ENCODE measurements around the gene FNIP2.

FNIP2 gene

DNA sequence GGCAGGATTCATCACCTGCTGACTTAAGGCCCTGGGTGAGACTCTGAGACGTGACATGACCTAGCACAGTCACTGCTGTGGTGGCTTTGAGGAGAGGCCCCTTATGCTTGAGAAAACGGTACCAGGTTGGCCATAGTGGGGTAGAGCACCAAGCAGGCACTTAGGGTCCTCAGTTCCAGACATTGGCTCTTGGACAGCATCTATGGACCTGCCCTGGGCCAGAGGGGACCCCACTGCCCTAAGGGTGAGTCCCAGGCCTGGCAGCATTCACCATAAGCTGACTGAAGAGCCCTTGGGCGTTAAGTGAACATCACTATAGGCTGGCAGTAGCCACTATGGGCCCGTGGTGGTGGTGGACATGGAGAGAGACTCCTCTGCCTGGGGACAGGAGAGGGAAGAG lies 78.7 kb downstream of the FNIP2 start:
- Histone ChIP-seq H4K20me1 (ENCODE audit: insufficient read depth, low read length, poor library complexity, severe bottlenecking) (no peaks in the 10 kb centered on the region), H3K9me3 (ENCODE audit: insufficient read depth, low read depth, low read length) (no peaks in the 10 kb centered on the region), H2AFZ (ENCODE audit: low read length) (no peak overlapping the region), H3K9me2 (replicated peaks; ENCODE audit: low read depth, low read length) (no peaks in the 10 kb centered on the region), H3K27me3 (ENCODE audit: insufficient read depth, low read length, poor library complexity, severe bottlenecking) (no peaks in the 10 kb centered on the region), H3K4me2 (ENCODE audit: low read depth, low read length, poor library complexity, severe bottlenecking) (no peak overlapping the region), H3K36me3 (ENCODE audit: insufficient read depth, low read length) (peaks cover 35% of the 10 kb centered on the region; the same call in 1 of the 2 replicates), H3K9ac (ENCODE audit: low read depth, low read length, poor library complexity, severe bottlenecking) (no peak overlapping the region), H3F3A (ENCODE audit: low read depth) (no peaks in the 10 kb centered on the region), H3K4me3 (ENCODE audit: low read length, poor library complexity, severe bottlenecking) (no peak overlapping the region), H3K79me2 (ENCODE audit: insufficient read depth, low read length) (no peaks in the 10 kb centered on the region), H3K4me1 (ENCODE audit: insufficient read depth, low read length, poor library complexity, severe bottlenecking) (peaks cover 11% of the 10 kb centered on the region)
- TF ChIP-seq CTCF (conservative IDR thresholded peaks at IDR 0.05; ENCODE audit: low read length) (no peak), EZH2phosphoT487 (IDR thresholded peaks at IDR 0.05; ENCODE audit: borderline replicate concordance) (no peak)

- H3K9ac ChIP-seq (ENCODE audit: low read depth, low read length, poor library complexity, severe bottlenecking) = no peak overlapping the region
- no peaks in the 10 kb centered on the region for H3K27me3 ChIP-seq (ENCODE audit: insufficient read depth, low read length, poor library complexity, severe bottlenecking)
- no peaks in the 10 kb centered on the region for H3F3A ChIP-seq (ENCODE audit: low read depth)
- H3K9me2 ChIP-seq (replicated peaks; ENCODE audit: low read depth, low read length) = no peaks in the 10 kb centered on the region
- no peak overlapping the region for H3K4me3 ChIP-seq (ENCODE audit: low read length, poor library complexity, severe bottlenecking)
- H4K20me1 ChIP-seq (ENCODE audit: insufficient read depth, low read length, poor library complexity, severe bottlenecking) = no peaks in the 10 kb centered on the region
- no peaks in the 10 kb centered on the region for H3K9me3 ChIP-seq (ENCODE audit: insufficient read depth, low read depth, low read length)
- no peaks in the 10 kb centered on the region for H3K79me2 ChIP-seq (ENCODE audit: insufficient read depth, low read length)
- TF ChIP-seq EZH2phosphoT487 (IDR thresholded peaks at IDR 0.05; ENCODE audit: borderline replicate concordance) (no peak), CTCF (conservative IDR thresholded peaks at IDR 0.05; ENCODE audit: low read length) (no peak)
- peaks cover 11% of the 10 kb centered on the region for H3K4me1 ChIP-seq (ENCODE audit: insufficient read depth, low read length, poor library complexity, severe bottlenecking)
- no peak overlapping the region for H2AFZ ChIP-seq (ENCODE audit: low read length)
- no peak overlapping the region for H3K4me2 ChIP-seq (ENCODE audit: low read depth, low read length, poor library complexity, severe bottlenecking)
- peaks cover 21% of the 10 kb centered on the region; the same call in 1 of the 2 replicates for H3K36me3 ChIP-seq (ENCODE audit: insufficient read depth, low read length)
These were observed 80.9 kb downstream of the FNIP2 start for GRCh38 chr4:158849681-158850080.

GRCh38 chr4:158850371-158850770 lies 81.5 kb downstream of the FNIP2 start:
- H3K9ac ChIP-seq (ENCODE audit: low read depth, low read length, poor library complexity, severe bottlenecking) = peak overlapping the region; percentile 15
- H3K9me3 ChIP-seq (ENCODE audit: insufficient read depth, low read depth, low read length) = no peaks in the 10 kb centered on the region
- H3K4me2 ChIP-seq (ENCODE audit: low read depth, low read length, poor library complexity, severe bottlenecking) = no peak overlapping the region
- H3K27me3 ChIP-seq (ENCODE audit: insufficient read depth, low read length, poor library complexity, severe bottlenecking) = no peaks in the 10 kb centered on the region
- peaks cover 11% of the 10 kb centered on the region for H3K4me1 ChIP-seq (ENCODE audit: insufficient read depth, low read length, poor library complexity, severe bottlenecking)
- no peaks in the 10 kb centered on the region for H3K79me2 ChIP-seq (ENCODE audit: insufficient read depth, low read length)
- peaks cover 21% of the 10 kb centered on the region; the same call in 1 of the 2 replicates for H3K36me3 ChIP-seq (ENCODE audit: insufficient read depth, low read length)
- H3K4me3 ChIP-seq (ENCODE audit: low read length, poor library complexity, severe bottlenecking) = no peak overlapping the region
- no peaks in the 10 kb centered on the region for H3K9me2 ChIP-seq (replicated peaks; ENCODE audit: low read depth, low read length)
- no peak overlapping the region for H2AFZ ChIP-seq (ENCODE audit: low read length)
- H4K20me1 ChIP-seq (ENCODE audit: insufficient read depth, low read length, poor library complexity, severe bottlenecking) = no peaks in the 10 kb centered on the region
- no peak for TF ChIP-seq CTCF (conservative IDR thresholded peaks at IDR 0.05; ENCODE audit: low read length)
- no peak for TF ChIP-seq EZH2phosphoT487 (IDR thresholded peaks at IDR 0.05; ENCODE audit: borderline replicate concordance)
- H3F3A ChIP-seq (ENCODE audit: low read depth) = no peaks in the 10 kb centered on the region
